CD4-positive, alpha-beta T cell (primary cell): ENCODE measurements around the gene CNTFR. TPM values are rescaled to one million over a fixed set of nuclear protein-coding genes. Genes with fewer than 3 reads are reported as not detected.

Experiments used
- ATAC-seq: fragments of 200-7000 bp; cut with Tn5 transposase; one replicate; pipeline ENCODE4 v1.10.0; 2022; ENCODE audit warnings: mild to moderate bottlenecking; ENCODE audit not compliant: poor library complexity
- CTCF ChIA-PET: fragments of 350-600 bp; sonication (Branson Sonifier 250); formaldehyde crosslinking; loops from one replicate; lab custom pipeline; 2021; ENCODE audit warnings: antibody characterized with exemption, inconsistent platforms; lab: Charles Lee
- POLR2A ChIA-PET: fragments of 350-600 bp; sonication (Branson Sonifier 250); formaldehyde crosslinking; loops from one replicate; lab custom pipeline; 2021; ENCODE audit warnings: antibody characterized with exemption, inconsistent platforms; lab: Charles Lee
- DNase-seq, 14 experiments: peaks; one replicate each; pipeline ENCODE4 v3.0.0-alpha.2; 2013 to 2020; ENCODE audit warnings: mixed read lengths in 2 of 14
- H3K27ac ChIP-seq, 2 donors: one replicate each; pipeline versions ENCODE4 v1.5.1 to v1.7.0; 2013; ENCODE audit warnings: low read length in 2 of 2, low read depth in 1 of 2, mild to moderate bottlenecking in 1 of 2
- H3K27me3 ChIP-seq, 2 experiments: 1 replicate in 1 of 2; 2 replicates in 1 of 2; pipeline versions ENCODE4 v1.6.1 to v1.7.0; 2013; ENCODE audit warnings: low read length in 2 of 2, control low read depth in 1 of 2, mild to moderate bottlenecking in 1 of 2, moderate library complexity in 1 of 2; ENCODE audit not compliant: insufficient read depth in 2 of 2, control insufficient read depth in 1 of 2
- H3K36me3 ChIP-seq: one replicate; pipeline ENCODE4 v1.6.1; 2013; ENCODE audit warnings: low read length, control low read depth; ENCODE audit not compliant: insufficient read depth
- H3K4me1 ChIP-seq: one replicate; pipeline ENCODE4 v1.6.1; 2013; ENCODE audit warnings: low read length, control low read depth; ENCODE audit not compliant: insufficient read depth
- H3K4me3 ChIP-seq: one replicate; pipeline ENCODE4 v1.5.1; 2013; ENCODE audit warnings: mild to moderate bottlenecking, low read length, moderate library complexity
- H3K9me3 ChIP-seq, 2 experiments: 1 replicate in 1 of 2; 2 replicates in 1 of 2; pipeline versions ENCODE4 v1.6.1 to v1.7.0; 2013; ENCODE audit warnings: low read length in 2 of 2, mild to moderate bottlenecking in 2 of 2, control low read depth in 1 of 2, moderate library complexity in 1 of 2; ENCODE audit not compliant: control insufficient read depth in 1 of 2, insufficient read depth in 1 of 2
- H3K27ac Mint-ChIP-seq: one replicate; pipeline ENCODE4 v1.8.0; 2020; ENCODE audit warnings: mixed read lengths
- H3K27me3 Mint-ChIP-seq: one replicate; pipeline ENCODE4 v1.8.0; 2021; ENCODE audit warnings: mixed read lengths
- H3K36me3 Mint-ChIP-seq: one replicate; pipeline ENCODE4 v1.8.0; 2021; ENCODE audit warnings: low read depth, mixed read lengths
- H3K4me1 Mint-ChIP-seq: one replicate; pipeline ENCODE4 v1.8.0; 2021; ENCODE audit warnings: low read depth, mixed read lengths
- H3K4me3 Mint-ChIP-seq: one replicate; pipeline ENCODE4 v1.8.0; 2020; ENCODE audit warnings: mild to moderate bottlenecking, mixed read lengths
- H3K9me3 Mint-ChIP-seq: one replicate; pipeline ENCODE4 v1.8.0; 2020; ENCODE audit warnings: mixed read lengths
- intact Hi-C, 2 experiments: fragments of 100-400 bp; cut with DNase I in 1 of 2; cut with micrococcal nuclease in 1 of 2; formaldehyde crosslinking; loops; one replicate each; pipeline versions ENCODE4 v1.15.1 to v1.9.0; 2023 to 2025; cut with DNase I, micrococcal nuclease
- total RNA-seq, 174 experiments: library from RNA in 2 of 174; stranded (reverse) in 2 of 174; gene quantifications; one replicate each; pipeline ENCODE4 v1.2.3 and lab custom pipeline; 2021 to 2026
- TF ChIP-seq, protein P1 (sequence below): fragments of 200-600 bp; IDR thresholded peaks from one replicate; pipeline ENCODE4 v1.8.0; 2022; ENCODE audit warnings: antibody characterized with exemption, mild to moderate bottlenecking

CNTFR gene
- total RNA-seq, 2 experiments from 2014 or later, result not detected

DNA sequence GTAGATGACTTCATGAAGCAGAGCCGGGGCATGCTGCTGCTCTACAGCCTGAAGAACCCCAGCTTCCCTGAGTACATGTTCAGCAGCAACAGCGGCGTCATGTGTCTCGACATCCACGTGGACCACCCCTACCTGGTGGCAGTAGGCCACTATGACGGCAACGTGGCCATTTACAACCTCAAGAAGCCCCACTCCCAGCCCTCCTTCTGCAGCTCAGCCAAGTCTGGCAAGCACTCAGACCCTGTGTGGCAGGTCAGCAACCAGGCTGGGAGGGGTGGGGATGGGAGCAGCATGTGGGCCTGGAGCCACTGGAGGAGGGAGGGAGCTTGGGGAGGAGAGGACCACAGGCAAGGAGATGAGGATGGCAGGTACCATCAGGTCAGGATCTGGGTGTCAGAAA is 82.9 kb downstream of the CNTFR start:
- POLR2A ChIA-PET, result no interaction called here
- Histone ChIP-seq H3K27me3 (no peaks in the 10 kb centered on the region), H3K4me1 (no peaks in the 10 kb centered on the region), H3K4me3 (no peak overlapping the region), H3K36me3 (no peaks in the 10 kb centered on the region), H3K27ac (no peak overlapping the region), H3K9me3 (no peaks in the 10 kb centered on the region)
- DNase-seq, result no peak
- TF ChIP-seq, protein P1, sequence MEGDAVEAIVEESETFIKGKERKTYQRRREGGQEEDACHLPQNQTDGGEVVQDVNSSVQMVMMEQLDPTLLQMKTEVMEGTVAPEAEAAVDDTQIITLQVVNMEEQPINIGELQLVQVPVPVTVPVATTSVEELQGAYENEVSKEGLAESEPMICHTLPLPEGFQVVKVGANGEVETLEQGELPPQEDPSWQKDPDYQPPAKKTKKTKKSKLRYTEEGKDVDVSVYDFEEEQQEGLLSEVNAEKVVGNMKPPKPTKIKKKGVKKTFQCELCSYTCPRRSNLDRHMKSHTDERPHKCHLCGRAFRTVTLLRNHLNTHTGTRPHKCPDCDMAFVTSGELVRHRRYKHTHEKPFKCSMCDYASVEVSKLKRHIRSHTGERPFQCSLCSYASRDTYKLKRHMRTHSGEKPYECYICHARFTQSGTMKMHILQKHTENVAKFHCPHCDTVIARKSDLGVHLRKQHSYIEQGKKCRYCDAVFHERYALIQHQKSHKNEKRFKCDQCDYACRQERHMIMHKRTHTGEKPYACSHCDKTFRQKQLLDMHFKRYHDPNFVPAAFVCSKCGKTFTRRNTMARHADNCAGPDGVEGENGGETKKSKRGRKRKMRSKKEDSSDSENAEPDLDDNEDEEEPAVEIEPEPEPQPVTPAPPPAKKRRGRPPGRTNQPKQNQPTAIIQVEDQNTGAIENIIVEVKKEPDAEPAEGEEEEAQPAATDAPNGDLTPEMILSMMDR, result no peak
- no peak overlapping the region for H3K27ac Mint-ChIP-seq
- H3K9me3 Mint-ChIP-seq, result no peaks in the 10 kb centered on the region
- intact Hi-C loops, result no loop called here
- no peaks in the 10 kb centered on the region for H3K36me3 Mint-ChIP-seq
- no peaks in the 10 kb centered on the region for H3K4me1 Mint-ChIP-seq
- CTCF ChIA-PET, result interaction anchor here (2.1 kb wide), 1 partner anchor 103 kb away, joined by 5 read pairs; no protein-coding TSS in a partner anchor
- no peak for ATAC-seq
- peaks cover 14% of the 10 kb centered on the region for H3K27me3 Mint-ChIP-seq
- no peak overlapping the region for H3K4me3 Mint-ChIP-seq

DNA sequence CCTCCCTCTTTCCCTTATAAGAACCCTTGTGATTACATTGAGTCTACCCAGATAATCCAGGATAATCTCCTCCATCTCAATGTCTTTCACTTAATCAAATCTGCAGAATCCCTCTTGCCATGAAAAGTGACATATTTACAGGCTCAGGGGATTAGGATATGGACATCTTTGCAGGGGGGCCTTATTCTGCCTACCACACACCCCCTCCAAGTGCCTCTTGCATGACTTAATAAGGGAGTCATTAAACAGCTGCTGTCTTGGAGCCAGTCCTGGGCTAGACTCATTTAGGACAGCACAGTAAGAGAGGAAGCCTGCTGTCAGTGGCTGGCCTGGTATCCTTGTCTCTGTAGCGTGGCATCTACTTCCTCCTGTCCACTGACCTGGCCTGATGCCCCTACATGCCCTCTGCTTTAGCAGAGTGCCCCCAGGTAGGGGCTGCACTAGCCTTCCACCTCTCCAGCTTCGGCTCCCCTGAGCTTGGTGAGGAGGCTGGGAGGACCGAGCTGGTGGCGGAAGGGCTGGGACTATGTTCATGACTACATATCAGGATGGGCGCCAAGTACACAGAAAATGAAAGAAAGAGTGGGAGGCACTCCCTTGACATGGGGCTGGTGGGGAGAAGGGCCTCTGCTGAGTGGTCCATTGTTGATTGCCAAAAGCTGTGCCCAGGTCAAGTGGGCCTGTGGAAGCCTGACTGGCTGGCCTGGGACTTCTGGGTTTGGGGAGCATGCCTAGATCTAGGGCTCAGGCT is 84.0 kb downstream of the CNTFR start:
- intact Hi-C loops, result no loop called here
- peaks cover 15% of the 10 kb centered on the region for H3K27me3 Mint-ChIP-seq
- no peaks in the 10 kb centered on the region for H3K9me3 Mint-ChIP-seq
- Histone ChIP-seq H3K4me3 (no peak overlapping the region), H3K27me3 (no peaks in the 10 kb centered on the region), H3K9me3 (no peaks in the 10 kb centered on the region), H3K36me3 (no peaks in the 10 kb centered on the region), H3K4me1 (peaks cover 1% of the 10 kb centered on the region), H3K27ac (no peak overlapping the region)
- H3K27ac Mint-ChIP-seq, result no peak overlapping the region
- ATAC-seq (no peak), DNase-seq (no peak)
- H3K36me3 Mint-ChIP-seq, result no peaks in the 10 kb centered on the region
- ChIA-PET CTCF (interaction anchor here (2.1 kb wide), 1 partner anchor 102 kb away, joined by 5 read pairs; no protein-coding TSS in a partner anchor), POLR2A (no interaction called here)
- H3K4me1 Mint-ChIP-seq, result no peaks in the 10 kb centered on the region
- TF ChIP-seq, protein P1, result no peak
- H3K4me3 Mint-ChIP-seq, result no peak overlapping the region

DNA sequence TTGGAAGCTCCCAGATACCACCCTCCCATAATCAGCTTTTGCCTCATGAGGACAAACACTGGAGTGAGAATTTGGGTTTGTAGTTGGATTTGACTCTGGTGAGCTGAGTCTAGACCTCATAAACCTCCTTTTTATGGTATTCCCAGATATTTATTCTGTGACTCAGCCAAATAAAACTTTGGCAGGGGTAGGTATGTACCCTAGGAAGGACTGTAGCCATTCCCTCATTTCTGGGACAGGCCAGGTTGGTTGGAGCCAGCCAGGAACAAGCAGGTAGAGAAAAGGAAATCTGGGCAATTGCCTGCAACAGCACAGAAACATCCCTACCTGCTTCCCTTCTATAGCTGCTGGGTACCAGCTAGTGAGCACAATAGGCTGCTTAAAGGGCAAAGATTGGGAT is 86.1 kb downstream of the CNTFR start:
- Histone ChIP-seq H3K9me3 (no peaks in the 10 kb centered on the region), H3K36me3 (no peaks in the 10 kb centered on the region), H3K27ac (no peak overlapping the region), H3K4me3 (no peak overlapping the region), H3K27me3 (no peaks in the 10 kb centered on the region), H3K4me1 (peaks cover 3% of the 10 kb centered on the region)
- ChIA-PET POLR2A (no interaction called here), CTCF (interaction anchor here (0.9 kb wide), 1 partner anchor 100 kb away, joined by 3 read pairs; no protein-coding TSS in a partner anchor)
- intact Hi-C loops, result loop anchor here in 1 of 2 experiments (5.0 kb wide), 1 partner anchor 134 kb away; the partner anchor contains the start of gene SIGMAR1
- DNase-seq, result no peak
- no peaks in the 10 kb centered on the region for H3K36me3 Mint-ChIP-seq
- TF ChIP-seq, protein P1, result no peak
- no peaks in the 10 kb centered on the region for H3K9me3 Mint-ChIP-seq
- H3K27ac Mint-ChIP-seq, result no peak overlapping the region
- no peak overlapping the region for H3K4me3 Mint-ChIP-seq
- no peaks in the 10 kb centered on the region for H3K4me1 Mint-ChIP-seq
- no peak for ATAC-seq
- H3K27me3 Mint-ChIP-seq, result peaks cover 13% of the 10 kb centered on the region
